ENCODE results near the gene JAM3.
"Not testable (repeated sequence)": the region's sequence is repeated elsewhere in the genome, so short reads cannot be mapped to it uniquely, and the experiment has no call there.

The JAM3 gene

DNA sequence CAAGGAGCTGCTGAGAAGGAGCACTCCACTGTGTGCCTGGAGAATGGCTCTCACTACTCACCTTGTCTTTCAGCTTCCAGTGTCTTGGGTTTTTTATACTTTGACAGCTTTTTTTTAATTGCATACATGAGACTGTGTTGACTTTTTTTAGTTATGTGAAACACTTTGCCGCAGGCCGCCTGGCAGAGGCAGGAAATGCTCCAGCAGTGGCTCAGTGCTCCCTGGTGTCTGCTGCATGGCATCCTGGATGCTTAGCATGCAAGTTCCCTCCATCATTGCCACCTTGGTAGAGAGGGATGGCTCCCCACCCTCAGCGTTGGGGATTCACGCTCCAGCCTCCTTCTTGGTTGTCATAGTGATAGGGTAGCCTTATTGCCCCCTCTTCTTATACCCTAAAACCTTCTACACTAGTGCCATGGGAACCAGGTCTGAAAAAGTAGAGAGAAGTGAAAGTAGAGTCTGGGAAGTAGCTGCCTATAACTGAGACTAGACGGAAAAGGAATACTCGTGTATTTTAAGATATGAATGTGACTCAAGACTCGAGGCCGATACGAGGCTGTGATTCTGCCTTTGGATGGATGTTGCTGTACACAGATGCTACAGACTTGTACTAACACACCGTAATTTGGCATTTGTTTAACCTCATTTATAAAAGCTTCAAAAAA is 82.3 kb downstream of the JAM3 start:
- no peak for DNase-seq

- no peak for DNase-seq
Measured at GRCh38 chr11:134152696-134153095, 83.8 kb downstream of the JAM3 start.

GRCh38 chr11:134153147-134153905 is 84.5 kb downstream of the JAM3 start:
- no peak for DNase-seq

- no peak for DNase-seq
Measured at GRCh38 chr11:134154441-134154840, 85.6 kb downstream of the JAM3 start.

DNA sequence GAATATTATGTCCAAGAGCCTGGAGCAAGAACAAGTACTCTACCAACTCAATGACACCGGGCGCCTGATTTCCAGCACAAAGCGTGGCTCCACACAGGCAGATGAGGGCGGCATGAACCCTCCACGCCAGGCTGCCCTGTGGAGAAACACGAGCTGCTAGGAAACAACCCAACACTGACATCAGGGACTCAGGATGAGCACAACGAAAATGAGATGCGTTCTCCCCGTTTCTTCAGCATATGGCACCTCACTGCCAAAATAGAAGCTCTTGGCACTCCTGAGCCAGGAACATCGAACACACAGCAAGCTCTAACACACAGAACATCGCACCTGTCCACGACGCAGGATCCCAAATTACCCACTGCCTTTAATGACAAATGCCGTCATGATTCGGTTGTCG is 86.6 kb downstream of the JAM3 start:
- DNase-seq, result no peak

DNA sequence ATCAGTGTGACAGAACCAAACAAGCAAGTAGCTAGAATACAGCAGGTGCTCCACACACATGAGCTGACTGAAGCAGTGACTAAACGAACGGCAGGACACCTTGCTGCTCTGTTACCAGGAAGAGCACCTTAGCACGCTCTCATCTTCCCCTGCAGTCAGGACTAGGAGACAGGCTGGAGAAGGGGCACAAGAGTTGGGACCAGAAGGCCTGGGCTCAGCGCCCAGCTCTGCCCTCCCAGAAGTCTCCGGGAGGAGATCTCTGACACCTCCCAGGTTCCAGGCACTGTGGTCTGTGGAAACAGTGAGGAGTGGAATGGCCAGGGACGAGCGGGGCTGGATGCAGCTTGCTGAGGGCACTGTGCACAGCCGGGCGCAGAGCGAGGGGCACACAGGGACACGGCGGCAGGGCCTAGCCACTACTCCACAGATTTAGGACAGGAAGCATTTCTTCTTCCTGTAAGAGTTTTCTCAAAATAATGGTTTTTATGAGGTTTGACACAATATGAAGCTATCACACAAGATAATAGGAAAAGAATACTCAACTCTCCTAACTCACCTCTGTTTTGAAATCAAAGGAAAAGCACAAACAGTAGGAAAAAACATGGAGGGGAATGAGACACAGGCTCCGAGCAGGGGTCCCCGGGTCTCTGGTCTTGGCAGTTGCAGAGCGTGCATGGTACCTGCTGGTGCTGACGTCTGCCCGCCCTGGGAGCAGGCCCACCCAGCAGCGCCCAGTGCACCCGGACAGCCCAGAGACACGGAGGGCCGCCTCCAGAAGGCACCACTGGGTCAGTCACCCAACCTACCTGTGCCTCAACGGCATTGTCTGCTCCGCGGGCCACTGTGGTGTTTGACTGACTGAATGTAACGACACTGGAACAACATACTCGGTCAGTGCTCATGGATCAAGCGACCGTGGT is 87.3 kb downstream of the JAM3 start:
- no peak for DNase-seq

- DNase-seq, result no peak
Measured at GRCh38 chr11:134157451-134157850, 88.6 kb downstream of the JAM3 start.

DNA sequence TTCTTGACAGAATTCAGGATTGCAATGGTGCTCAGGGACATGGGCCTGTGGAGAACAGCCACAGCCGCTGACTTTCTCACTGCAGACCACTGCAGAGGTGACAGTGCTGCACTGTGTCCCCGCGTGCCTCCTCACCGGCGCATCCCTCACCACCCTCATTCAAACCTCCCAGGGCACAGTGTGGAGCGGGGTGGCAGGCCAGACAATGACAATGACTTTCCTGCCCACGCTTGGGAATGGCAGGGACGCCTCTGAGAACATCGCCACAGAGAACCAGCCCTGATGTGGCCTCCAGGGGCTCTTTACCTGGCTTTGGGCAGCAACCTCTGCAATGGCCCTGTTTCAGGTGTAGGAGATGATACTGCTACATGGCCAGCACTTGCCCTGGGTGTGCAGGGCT is 89.2 kb downstream of the JAM3 start:
- no peak for DNase-seq

DNA sequence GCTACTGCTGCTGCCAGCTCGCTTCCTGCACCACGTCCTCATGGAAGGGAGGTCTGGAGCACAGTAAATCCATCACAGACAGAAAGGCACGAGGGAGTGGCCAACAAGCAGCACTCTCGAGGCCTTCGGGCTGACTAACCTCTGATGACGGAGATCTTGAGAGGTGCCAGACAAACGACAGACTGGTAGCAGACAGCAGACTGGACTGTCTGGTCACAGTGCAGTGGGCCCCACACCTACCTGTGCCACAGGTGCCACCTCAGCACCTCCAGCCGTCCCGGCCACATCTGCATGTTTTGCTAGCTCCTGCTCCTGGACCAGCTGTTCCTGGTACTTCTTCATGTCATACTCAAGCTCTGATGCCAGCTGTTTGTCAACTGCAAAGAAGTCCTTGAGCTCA is 90.8 kb downstream of the JAM3 start:
- no peak for DNase-seq

- no peak for DNase-seq
Measured at GRCh38 chr11:134164490-134165370, 95.9 kb downstream of the JAM3 start.

- DNase-seq, result no peak
Measured at GRCh38 chr11:134170177-134170918, 101.5 kb downstream of the JAM3 start.

DNA sequence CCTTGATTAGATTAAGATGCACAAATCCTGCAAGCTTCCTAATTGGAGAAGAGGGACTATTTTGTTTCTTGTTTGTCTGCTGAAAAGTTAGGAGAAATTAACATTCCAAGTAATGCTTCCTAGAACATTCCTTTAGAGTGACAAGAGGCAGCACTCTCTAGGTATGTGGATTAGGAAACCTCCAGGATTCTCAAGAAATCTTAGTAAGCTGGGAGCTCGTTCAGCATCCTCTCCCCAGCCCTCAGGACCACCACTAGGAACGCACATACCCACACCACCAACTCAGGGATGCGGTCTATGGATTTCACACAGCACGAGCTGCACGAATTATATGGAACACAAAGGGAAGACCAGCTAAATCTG is 102.0 kb downstream of the JAM3 start:
- no peak for DNase-seq

GRCh38 chr11:134171951-134172350 is 103.1 kb downstream of the JAM3 start:
- DNase-seq, result no peak

DNA sequence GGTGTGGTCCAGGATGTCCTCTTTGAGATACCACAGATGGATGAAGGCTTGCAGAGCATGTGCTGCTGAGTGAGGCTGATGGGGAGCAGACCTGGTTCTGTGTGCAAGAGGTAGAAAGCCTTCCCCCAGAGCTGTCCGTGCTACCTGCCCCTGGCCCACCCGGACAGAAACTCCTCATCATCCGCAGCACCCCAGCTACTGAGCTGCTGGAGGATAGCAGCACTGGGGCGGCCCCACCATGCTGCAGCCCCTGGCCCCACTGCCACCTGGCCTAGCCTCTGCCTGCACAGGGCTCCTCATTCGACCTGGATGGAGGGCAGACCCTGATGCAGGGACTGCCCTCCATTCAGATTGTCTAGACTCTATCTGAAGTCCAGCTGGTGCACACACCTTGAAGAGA is 104.4 kb downstream of the JAM3 start:
- no peak for DNase-seq

DNA sequence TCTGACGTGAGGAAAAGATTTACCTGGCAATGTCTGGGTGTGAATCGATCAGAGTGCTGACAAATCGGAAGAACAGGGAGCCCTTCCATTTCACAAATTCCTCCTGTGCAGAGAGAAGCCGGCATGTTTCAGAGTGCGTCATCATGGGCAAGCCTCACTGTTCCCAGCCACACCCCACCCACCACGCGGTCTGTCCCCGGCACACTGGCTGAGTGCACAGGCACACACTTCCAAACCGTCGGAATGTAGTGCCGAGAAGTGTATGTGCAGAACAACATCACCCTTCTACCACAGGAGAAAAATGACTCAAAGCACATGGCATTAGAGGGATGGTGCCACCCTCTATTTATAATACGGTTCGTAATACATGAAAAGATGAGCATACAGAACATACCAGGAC is 107.4 kb downstream of the JAM3 start:
- no peak for DNase-seq

DNA sequence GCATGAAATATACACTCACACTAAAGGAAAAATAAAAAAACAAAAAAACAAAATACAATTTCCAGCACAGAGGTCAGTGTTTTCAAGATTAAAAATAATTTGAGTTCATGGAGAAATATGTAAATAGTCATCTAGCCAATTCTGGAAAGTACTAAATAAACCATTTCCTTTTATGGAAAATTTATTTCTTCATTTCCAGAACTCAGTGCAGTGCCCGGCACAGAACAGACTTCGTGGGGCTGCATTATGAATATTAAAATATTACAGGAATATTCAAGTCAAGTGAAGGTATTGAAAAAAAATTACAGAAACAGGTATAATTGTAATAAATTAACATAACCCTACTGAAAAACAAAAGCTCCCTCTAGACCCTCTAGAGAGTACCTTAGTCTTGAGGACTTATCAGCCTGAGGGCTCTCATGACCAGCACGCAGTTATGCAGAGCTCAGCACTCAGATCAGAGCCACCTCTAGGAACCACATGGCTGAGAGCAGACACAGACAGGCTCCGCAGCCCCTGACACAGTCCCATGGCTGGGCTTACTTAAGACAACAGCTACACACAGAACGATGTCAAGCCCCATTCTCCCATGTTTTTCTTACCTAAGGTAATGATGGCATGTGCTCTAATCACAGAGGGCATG is 109.3 kb downstream of the JAM3 start:
- DNase-seq, result no peak

DNA sequence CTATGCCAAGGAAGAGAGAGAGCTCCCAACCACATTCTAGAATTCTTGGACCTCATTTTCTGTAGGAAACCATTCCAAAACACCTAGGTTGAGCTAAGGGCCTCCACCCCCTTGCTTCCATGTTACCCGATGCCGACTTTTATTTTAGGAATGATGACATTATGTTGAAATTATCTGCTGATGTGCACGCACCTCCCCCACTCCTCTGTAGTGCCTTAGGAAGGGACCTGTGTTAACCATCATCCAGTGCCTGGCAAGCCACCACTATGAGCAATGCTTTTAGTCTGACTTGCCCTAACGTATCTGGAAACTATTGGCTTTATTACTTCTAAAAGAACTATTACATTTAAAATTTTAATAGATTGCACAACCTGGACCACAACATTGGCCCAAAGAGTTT is 112.8 kb downstream of the JAM3 start:
- no peak for DNase-seq

DNA sequence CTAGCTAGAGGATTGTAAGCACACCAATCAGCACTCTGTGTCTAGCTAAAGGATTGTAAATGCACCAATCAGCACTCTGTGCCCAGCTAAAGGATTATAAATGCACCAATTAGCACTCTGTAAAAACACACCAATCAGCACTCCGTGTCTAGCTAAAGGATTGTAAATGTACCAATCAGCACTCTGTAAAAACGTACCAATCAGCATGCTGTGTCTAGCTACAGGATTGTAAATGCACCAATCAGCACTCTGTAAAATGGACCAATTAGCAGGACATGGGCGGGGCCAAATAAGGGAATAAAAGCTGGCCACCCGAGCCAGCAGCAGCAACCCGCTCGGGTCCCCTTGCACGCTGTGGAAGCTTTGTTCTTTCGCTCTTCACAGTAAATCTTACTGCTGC is 119.2 kb downstream of the JAM3 start:
- DNase-seq, result not testable (repeated sequence)

DNA sequence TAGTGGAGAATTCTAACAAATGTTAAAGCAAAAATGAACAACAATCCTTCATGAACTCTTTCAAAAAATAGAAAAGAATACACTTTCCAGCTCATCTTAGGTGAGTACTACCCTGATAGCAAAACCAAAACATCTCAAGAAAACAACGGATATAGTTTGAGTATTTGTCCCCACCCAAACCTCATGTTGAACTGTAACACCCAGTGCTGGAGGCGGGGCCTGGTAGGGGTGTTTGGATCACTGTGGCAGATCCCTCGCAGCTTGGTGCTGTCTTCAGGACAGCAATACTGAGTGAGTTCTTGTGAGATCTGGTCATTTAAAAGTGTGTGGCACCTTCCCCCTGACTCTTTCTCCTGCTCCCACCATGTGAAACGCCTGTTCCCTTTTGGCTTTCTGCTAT is 127.9 kb downstream of the JAM3 start:
- DNase-seq, result peak; percentile 33

GRCh38 chr11:134199531-134199930 is 130.7 kb downstream of the JAM3 start:
- no peak for DNase-seq

GRCh38 chr11:134200688-134201087 is 131.8 kb downstream of the JAM3 start:
- DNase-seq, result no peak
